Immature natural killer cell (primary cell): ENCODE data around the gene HERPUD2. TPM values are rescaled to one million over a fixed set of nuclear protein-coding genes. Genes with fewer than 3 reads are reported as not detected.

Experiments
- DNase-seq, 3 donors: peaks; one replicate each; pipeline ENCODE4 v3.0.0; 2022; ENCODE audit warnings: mixed read lengths in 1 of 3
- H3K27ac Mint-ChIP-seq, 6 donors: one replicate each; pipeline ENCODE4 v1.8.0; 2020; ENCODE audit warnings: mixed read lengths in 6 of 6, mild to moderate bottlenecking in 5 of 6, inconsistent platforms in 4 of 6, moderate library complexity in 3 of 6
- H3K27me3 Mint-ChIP-seq, 3 donors: one replicate each; pipeline ENCODE4 v1.8.0; 2020 to 2021; ENCODE audit warnings: low read depth in 3 of 3, mild to moderate bottlenecking in 3 of 3, mixed read lengths in 3 of 3, moderate library complexity in 3 of 3, inconsistent platforms in 1 of 3
- H3K36me3 Mint-ChIP-seq, 3 donors: one replicate each; pipeline ENCODE4 v1.8.0; 2020; ENCODE audit warnings: mixed read lengths in 3 of 3, inconsistent platforms in 2 of 3, mild to moderate bottlenecking in 2 of 3
- H3K4me1 Mint-ChIP-seq, 2 donors: one replicate each; pipeline ENCODE4 v1.8.0; 2020; ENCODE audit warnings: inconsistent platforms in 2 of 2, mild to moderate bottlenecking in 2 of 2, mixed read lengths in 2 of 2, moderate library complexity in 1 of 2
- H3K4me3 Mint-ChIP-seq, 5 donors: one replicate each; pipeline ENCODE4 v1.8.0; 2020; ENCODE audit warnings: mild to moderate bottlenecking in 5 of 5, mixed read lengths in 5 of 5, inconsistent platforms in 3 of 5, moderate library complexity in 3 of 5
- H3K9me3 Mint-ChIP-seq, 6 donors: one replicate each; pipeline ENCODE4 v1.8.0; 2020; ENCODE audit warnings: mild to moderate bottlenecking in 6 of 6, mixed read lengths in 6 of 6, inconsistent platforms in 4 of 6, moderate library complexity in 3 of 6
- polyA plus RNA-seq, 3 donors: library from polyadenylated mRNA; unstranded; fragments of 300-500 nt; fragmentation: Illumina TruSeq; gene quantifications; one replicate each; pipeline ENCODE4 v1.2.3, GENCODE V29; 2021

Gene HERPUD2
- polyA plus RNA-seq, 3 donors from 2014 or later = 65.1 to 115 (median 91.4) TPM

DNA sequence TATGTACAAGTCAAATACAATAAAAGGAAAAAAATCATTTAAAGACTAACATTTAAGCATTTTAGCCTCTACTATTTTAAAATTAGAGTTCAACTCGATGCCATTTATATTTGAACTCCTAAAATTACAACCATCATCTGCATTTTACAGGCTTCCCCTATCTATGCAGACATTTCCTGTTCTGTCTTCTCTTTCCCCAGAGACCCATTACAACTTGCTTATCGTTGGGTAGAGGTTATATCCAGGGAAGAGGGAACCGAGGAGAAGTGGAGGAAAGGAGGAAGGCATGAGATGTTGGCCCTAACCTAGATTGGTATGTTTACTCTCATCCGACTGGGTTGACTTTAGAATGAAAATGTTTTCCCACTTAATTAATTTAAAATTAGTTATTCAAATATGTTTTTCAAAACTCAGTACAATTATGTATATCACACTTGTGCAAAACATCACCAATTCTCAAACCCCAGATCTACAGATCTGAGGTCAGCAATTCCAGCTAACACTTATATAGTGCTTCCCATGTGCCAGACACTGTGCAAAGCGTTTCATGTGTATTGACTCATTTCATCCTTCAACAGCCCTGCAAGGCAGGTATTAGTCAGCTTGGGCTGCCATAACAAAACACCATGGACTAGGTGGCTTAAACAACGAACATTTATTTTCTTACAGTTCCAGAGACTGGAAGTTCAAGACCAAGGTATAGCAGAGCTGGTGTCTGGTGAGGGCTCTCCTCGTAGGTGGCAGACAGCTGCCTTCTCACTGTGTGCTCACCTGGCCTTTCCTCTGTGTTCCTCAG lies 27.3 kb upstream of the HERPUD2 start:
- no peak overlapping the region for H3K4me3 Mint-ChIP-seq
- H3K4me1 Mint-ChIP-seq = peaks cover 44 to 54% of the 10 kb centered on the region in 2 donors
- DNase-seq = no peak
- no peaks in the 10 kb centered on the region for H3K9me3 Mint-ChIP-seq
- H3K36me3 Mint-ChIP-seq = peaks cover 0 to 3% (median 0%) of the 10 kb centered on the region in 3 donors
- peak overlapping the region in 5 of 6 donors; percentile 81 to 94 (median 91) for H3K27ac Mint-ChIP-seq
- peaks cover 4 to 8% (median 7%) of the 10 kb centered on the region in 3 donors for H3K27me3 Mint-ChIP-seq

DNA sequence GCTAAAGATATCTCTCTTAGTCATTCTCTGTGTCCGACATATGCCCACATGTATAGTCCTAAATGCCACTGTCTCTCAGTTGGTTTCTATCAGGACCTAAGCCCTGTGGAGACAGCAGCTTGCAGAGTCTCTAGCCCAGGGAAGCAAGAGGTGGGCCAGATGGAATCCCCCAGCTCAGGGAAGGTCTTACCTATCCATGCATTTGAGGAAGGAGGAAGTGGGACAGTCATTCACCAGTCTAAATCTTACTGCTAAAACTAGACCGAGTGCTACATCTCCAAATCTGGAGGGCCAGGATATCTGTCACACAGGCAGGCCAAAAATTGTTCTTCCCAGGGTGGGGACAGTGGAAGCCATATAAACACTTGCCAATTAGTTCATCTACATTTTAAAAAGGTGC lies 26.4 kb upstream of the HERPUD2 start:
- peaks cover 35 to 44% of the 10 kb centered on the region in 2 donors for H3K4me1 Mint-ChIP-seq
- no peak overlapping the region for H3K4me3 Mint-ChIP-seq
- H3K9me3 Mint-ChIP-seq = no peaks in the 10 kb centered on the region
- no peak for DNase-seq
- H3K27ac Mint-ChIP-seq = peak overlapping the region in 2 of 6 donors; percentile 62 to 81
- peaks cover 4 to 8% (median 7%) of the 10 kb centered on the region in 3 donors for H3K27me3 Mint-ChIP-seq
- peaks cover 0 to 3% (median 0%) of the 10 kb centered on the region in 3 donors for H3K36me3 Mint-ChIP-seq

GRCh38 chr7:35720849-35721248 lies 25.9 kb upstream of the HERPUD2 start:
- H3K9me3 Mint-ChIP-seq = no peaks in the 10 kb centered on the region
- peaks cover 0 to 3% (median 0%) of the 10 kb centered on the region in 3 donors for H3K36me3 Mint-ChIP-seq
- no peak overlapping the region for H3K27ac Mint-ChIP-seq
- peaks cover 4 to 8% (median 7%) of the 10 kb centered on the region in 3 donors for H3K27me3 Mint-ChIP-seq
- H3K4me1 Mint-ChIP-seq = peaks cover 33 to 40% of the 10 kb centered on the region in 2 donors
- no peak for DNase-seq
- H3K4me3 Mint-ChIP-seq = no peak overlapping the region

- Mint-ChIP-seq H3K27me3 (peaks cover 1 to 4% (median 4%) of the 10 kb centered on the region in 3 donors), H3K27ac (peak overlapping the region in 2 of 6 donors; percentile 6 to 11), H3K4me3 (no peak overlapping the region), H3K4me1 (peaks cover 27 to 37% of the 10 kb centered on the region in 2 donors), H3K9me3 (no peaks in the 10 kb centered on the region), H3K36me3 (peaks cover 0 to 3% (median 0%) of the 10 kb centered on the region in 3 donors)
- DNase-seq = no peak
Observed at GRCh38 chr7:35720032-35720431, 25.1 kb upstream of the HERPUD2 start.

- Mint-ChIP-seq H3K27ac (no peak overlapping the region), H3K4me1 (peaks cover 19 to 29% of the 10 kb centered on the region in 2 donors), H3K27me3 (peaks cover 0 to 4% (median 3%) of the 10 kb centered on the region in 3 donors), H3K4me3 (no peak overlapping the region), H3K36me3 (peaks cover 0 to 3% (median 0%) of the 10 kb centered on the region in 3 donors), H3K9me3 (no peaks in the 10 kb centered on the region)
- DNase-seq = no peak
Observed at GRCh38 chr7:35718047-35718446, 23.1 kb upstream of the HERPUD2 start.

DNA sequence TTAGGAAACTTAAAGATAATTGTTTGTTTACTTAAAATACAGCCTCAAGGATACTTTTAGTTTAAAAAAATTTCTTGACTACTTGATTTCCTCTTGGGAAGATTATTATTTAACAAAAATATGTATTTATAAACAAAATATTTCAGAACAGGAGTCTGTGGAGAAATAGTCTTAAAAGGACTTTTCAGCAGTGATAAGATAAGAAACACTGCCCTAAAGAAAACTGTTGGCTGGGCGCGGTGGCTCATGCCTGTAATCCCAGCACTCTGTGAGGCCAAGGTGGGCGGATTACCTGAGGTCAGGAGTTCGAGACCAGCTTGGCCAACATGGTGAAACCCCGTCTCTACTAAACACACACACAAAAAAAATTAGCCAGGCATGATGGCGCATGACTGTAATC lies 22.6 kb upstream of the HERPUD2 start:
- no peak for DNase-seq
- Mint-ChIP-seq H3K36me3 (peaks cover 0 to 3% (median 0%) of the 10 kb centered on the region in 3 donors), H3K4me1 (peaks cover 15 to 23% of the 10 kb centered on the region in 2 donors), H3K4me3 (no peak overlapping the region), H3K27me3 (peaks cover 0 to 3% (median 1%) of the 10 kb centered on the region in 3 donors), H3K9me3 (no peaks in the 10 kb centered on the region), H3K27ac (no peak overlapping the region)

DNA sequence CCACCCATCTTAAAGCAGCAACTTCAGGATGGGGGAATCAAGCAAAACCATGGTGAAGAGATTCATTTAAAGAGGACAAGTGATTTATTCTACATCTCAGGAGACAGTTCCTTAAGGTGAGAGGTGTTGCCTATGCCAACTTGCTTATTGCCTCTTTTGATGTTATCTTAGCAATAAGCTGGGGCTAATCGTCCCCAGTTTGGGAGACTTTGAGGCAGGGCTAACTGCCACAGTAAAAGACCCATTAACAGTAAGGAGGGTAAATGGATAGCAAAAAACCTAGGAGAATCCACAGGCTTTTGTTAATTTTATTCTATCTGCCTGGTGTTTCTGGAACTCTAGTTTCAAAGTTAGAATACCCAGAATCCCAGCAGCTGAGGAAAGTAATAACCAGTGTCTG lies 22.1 kb upstream of the HERPUD2 start:
- Mint-ChIP-seq H3K27ac (no peak overlapping the region), H3K27me3 (peaks cover 0 to 3% (median 0%) of the 10 kb centered on the region in 3 donors), H3K4me3 (no peak overlapping the region), H3K4me1 (peaks cover 15 to 18% of the 10 kb centered on the region in 2 donors), H3K9me3 (no peaks in the 10 kb centered on the region), H3K36me3 (peaks cover 0 to 3% (median 0%) of the 10 kb centered on the region in 3 donors)
- no peak for DNase-seq

- Mint-ChIP-seq H3K27me3 (no peaks in the 10 kb centered on the region), H3K4me3 (no peak overlapping the region), H3K27ac (peak overlapping the region in 1 of 6 donors; percentile 25), H3K4me1 (peaks cover 14% of the 10 kb centered on the region in 2 donors), H3K36me3 (peaks cover 0 to 3% (median 0%) of the 10 kb centered on the region in 3 donors), H3K9me3 (no peaks in the 10 kb centered on the region)
- no peak for DNase-seq
Observed at GRCh38 chr7:35716038-35716803, 21.3 kb upstream of the HERPUD2 start.

DNA sequence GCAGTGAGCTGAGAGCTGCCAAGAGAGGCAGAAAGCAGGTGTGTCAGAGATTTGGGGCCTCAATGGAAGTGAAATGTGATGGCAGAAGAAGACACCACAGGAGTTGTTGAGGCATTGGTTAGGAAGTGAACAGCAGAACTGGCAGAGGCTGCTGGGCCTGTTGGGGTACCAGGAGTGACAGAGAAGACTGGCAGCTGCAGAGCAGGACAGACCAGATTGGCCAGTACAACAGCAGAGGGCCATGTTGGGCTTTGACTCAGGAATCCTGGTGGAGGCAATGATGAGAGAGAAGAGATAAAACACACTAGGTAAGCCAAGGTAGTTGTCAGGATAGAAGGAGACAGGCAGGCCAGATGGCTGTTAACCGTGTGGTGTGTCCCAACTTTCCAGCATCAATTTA lies 19.9 kb upstream of the HERPUD2 start:
- Mint-ChIP-seq H3K9me3 (no peaks in the 10 kb centered on the region), H3K4me1 (peaks cover 22 to 24% of the 10 kb centered on the region in 2 donors), H3K4me3 (no peak overlapping the region), H3K36me3 (peaks cover 0 to 3% (median 0%) of the 10 kb centered on the region in 3 donors), H3K27me3 (peaks cover 0 to 1% (median 0%) of the 10 kb centered on the region in 3 donors), H3K27ac (peak overlapping the region in 5 of 6 donors; percentile 6 to 69 (median 58))
- DNase-seq = no peak

DNA sequence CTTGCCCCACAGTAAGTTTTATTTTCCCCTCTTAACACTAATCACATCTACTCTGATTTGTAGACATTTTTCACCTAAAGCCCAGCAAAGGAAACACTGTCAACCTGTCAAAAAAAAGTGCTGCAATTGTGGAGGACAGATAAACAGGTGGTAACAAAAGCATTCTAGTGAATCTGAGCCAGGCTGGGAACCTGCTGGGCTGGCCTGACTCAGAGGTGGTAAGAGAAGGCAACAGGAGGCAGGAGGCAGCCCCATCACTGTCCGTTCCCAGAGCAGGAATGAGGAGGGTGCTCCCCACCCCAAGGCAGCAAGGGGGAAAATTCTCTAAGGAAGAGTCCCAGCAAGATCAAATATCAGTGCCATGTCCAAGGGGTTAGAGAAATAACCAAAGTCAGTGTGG lies 19.5 kb upstream of the HERPUD2 start:
- DNase-seq = no peak
- Mint-ChIP-seq H3K27ac (peak overlapping the region; percentile 6 to 69 (median 58)), H3K9me3 (no peaks in the 10 kb centered on the region), H3K4me1 (peaks cover 26 to 29% of the 10 kb centered on the region in 2 donors), H3K4me3 (no peak overlapping the region), H3K36me3 (peaks cover 0 to 3% (median 0%) of the 10 kb centered on the region in 3 donors), H3K27me3 (peaks cover 2 to 4% (median 3%) of the 10 kb centered on the region in 3 donors)

- no peaks in the 10 kb centered on the region for H3K9me3 Mint-ChIP-seq
- peaks cover 3 to 5% (median 3%) of the 10 kb centered on the region in 3 donors for H3K27me3 Mint-ChIP-seq
- H3K27ac Mint-ChIP-seq = no peak overlapping the region
- H3K4me3 Mint-ChIP-seq = no peak overlapping the region
- DNase-seq = no peak
- H3K4me1 Mint-ChIP-seq = peaks cover 33 to 35% of the 10 kb centered on the region in 2 donors
- no peaks in the 10 kb centered on the region for H3K36me3 Mint-ChIP-seq
Observed at GRCh38 chr7:35712563-35713226, 17.8 kb upstream of the HERPUD2 start.

GRCh38 chr7:35707422-35707821 lies 12.5 kb upstream of the HERPUD2 start:
- H3K4me3 Mint-ChIP-seq = no peak overlapping the region
- no peaks in the 10 kb centered on the region for H3K36me3 Mint-ChIP-seq
- peaks cover 3 to 5% (median 5%) of the 10 kb centered on the region in 3 donors for H3K27me3 Mint-ChIP-seq
- DNase-seq = no peak
- H3K9me3 Mint-ChIP-seq = no peaks in the 10 kb centered on the region
- peaks cover 28 to 37% of the 10 kb centered on the region in 2 donors for H3K4me1 Mint-ChIP-seq
- H3K27ac Mint-ChIP-seq = peak overlapping the region in 2 of 6 donors; percentile 51

DNA sequence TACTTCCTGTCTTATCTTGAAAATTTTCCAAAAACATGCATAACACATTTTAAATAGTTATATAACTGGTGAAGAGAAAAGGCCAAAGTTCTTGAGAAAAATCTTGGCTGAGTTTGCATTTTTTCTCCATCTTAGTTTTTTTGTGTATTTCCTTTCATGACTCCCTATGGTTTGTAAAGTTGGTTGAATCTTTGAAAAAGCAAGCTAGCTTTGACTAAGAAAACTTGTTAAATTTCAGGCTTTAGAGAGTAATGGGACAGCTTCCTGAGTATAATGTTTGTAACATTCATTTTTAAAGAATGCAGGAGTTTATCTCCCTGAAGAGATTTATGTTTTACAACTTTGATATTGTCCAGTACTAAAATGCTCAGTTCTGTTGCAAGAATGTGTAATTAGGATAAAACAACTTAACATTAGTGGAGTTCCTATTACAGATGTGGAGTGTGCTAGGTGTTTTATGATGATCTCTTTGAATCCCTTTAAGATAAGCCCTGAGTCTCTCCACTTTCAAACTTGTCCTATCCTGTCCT lies 11.1 kb upstream of the HERPUD2 start:
- H3K27ac Mint-ChIP-seq = no peak overlapping the region
- H3K27me3 Mint-ChIP-seq = peaks cover 3 to 5% (median 5%) of the 10 kb centered on the region in 3 donors
- no peaks in the 10 kb centered on the region for H3K36me3 Mint-ChIP-seq
- DNase-seq = no peak
- H3K4me3 Mint-ChIP-seq = no peak overlapping the region
- H3K4me1 Mint-ChIP-seq = peaks cover 28 to 37% of the 10 kb centered on the region in 2 donors
- no peaks in the 10 kb centered on the region for H3K9me3 Mint-ChIP-seq
